NK-92 (cell line): Measurements from ENCODE around the gene SOCS3.

Experiments
- DNase-seq: peaks from one replicate; lab custom pipeline; 2025; ENCODE audit not compliant: unreplicated experiment; lab: John Stamatoyannopoulos, UW

SOCS3 gene

GRCh38 chr17:78391051-78391431 is 31.2 kb upstream of the SOCS3 start:
- no peak for DNase-seq

GRCh38 chr17:78390241-78391050 is 30.6 kb upstream of the SOCS3 start:
- DNase-seq, result no peak

- no peak for DNase-seq
These were observed 28.4 kb upstream of the SOCS3 start for GRCh38 chr17:78387977-78388941.

GRCh38 chr17:78384479-78385175 is 24.8 kb upstream of the SOCS3 start:
- DNase-seq, result no peak

GRCh38 chr17:78383725-78384471 is 24.0 kb upstream of the SOCS3 start:
- no peak for DNase-seq

GRCh38 chr17:78381601-78382232 is 21.8 kb upstream of the SOCS3 start:
- DNase-seq, result no peak

- no peak for DNase-seq
These were observed 20.5 kb upstream of the SOCS3 start for GRCh38 chr17:78380370-78380769.

- DNase-seq, result no peak
These were observed 19.2 kb upstream of the SOCS3 start for GRCh38 chr17:78379131-78379491.

GRCh38 chr17:78378225-78379130 is 18.6 kb upstream of the SOCS3 start, which contains the start of gene PGS1:
PGS1 (plus strand) TSS chr17:78378649; CDS start chr17:78378666, 17 bp downstream.
- no peak for DNase-seq

GRCh38 chr17:78377858-78378224 is 18.0 kb upstream of the SOCS3 start:
- DNase-seq, result no peak

GRCh38 chr17:78376161-78376560 is 16.3 kb upstream of the SOCS3 start:
- no peak for DNase-seq

- DNase-seq, result no peak
These were observed 15.7 kb upstream of the SOCS3 start for GRCh38 chr17:78375401-78376151.

GRCh38 chr17:78374631-78375274 is 14.9 kb upstream of the SOCS3 start:
- DNase-seq, result no peak

GRCh38 chr17:78374189-78374588 is 14.3 kb upstream of the SOCS3 start:
- DNase-seq, result no peak

GRCh38 chr17:78372841-78373240 is 13.0 kb upstream of the SOCS3 start:
- no peak for DNase-seq

GRCh38 chr17:78371056-78371455 is 11.2 kb upstream of the SOCS3 start:
- DNase-seq, result no peak

- no peak for DNase-seq
These were observed 10.0 kb upstream of the SOCS3 start for GRCh38 chr17:78369791-78370381.
